Measurements from ENCODE around the gene KIF7.

The KIF7 gene

GRCh38 chr15:89648106-89649012 lies 6.9 kb downstream of the KIF7 start:
- DNase-seq: no peak

- peak; percentile 88 for DNase-seq
Observed at GRCh38 chr15:89647191-89647851, 7.9 kb downstream of the KIF7 start.

- DNase-seq: no peak
Observed at GRCh38 chr15:89646416-89647141, 8.7 kb downstream of the KIF7 start.

GRCh38 chr15:89645680-89646079 lies 9.6 kb downstream of the KIF7 start:
- DNase-seq: no peak

GRCh38 chr15:89642106-89642505 lies 13.2 kb downstream of the KIF7 start:
- no peak for DNase-seq

- no peak for DNase-seq
Observed at GRCh38 chr15:89641053-89641452, 14.2 kb downstream of the KIF7 start.

- DNase-seq: peak; percentile 17
Observed at GRCh38 chr15:89640245-89640644, 15.0 kb downstream of the KIF7 start.

- DNase-seq: peak; percentile 45
Observed at GRCh38 chr15:89633585-89633984, 21.7 kb downstream of the KIF7 start.

- DNase-seq: peak; percentile 42
Observed at GRCh38 chr15:89632563-89633430, 22.5 kb downstream of the KIF7 start.

GRCh38 chr15:89631902-89632264 lies 23.4 kb downstream of the KIF7 start:
- DNase-seq: peak; percentile 33

GRCh38 chr15:89630974-89631901 lies 24.0 kb downstream of the KIF7 start:
- peak; percentile 54 for DNase-seq

- peak; percentile 42 for DNase-seq
Observed at GRCh38 chr15:89630260-89630659, 25.0 kb downstream of the KIF7 start.

- no peak for DNase-seq
Observed at GRCh38 chr15:89629829-89630228, 25.4 kb downstream of the KIF7 start.

GRCh38 chr15:89628806-89629715 lies 26.2 kb downstream of the KIF7 start:
- peak; percentile 41 for DNase-seq

- peak; percentile 46 for DNase-seq
Observed at GRCh38 chr15:89628301-89628700, 27.0 kb downstream of the KIF7 start.

GRCh38 chr15:89627256-89627970 lies 27.9 kb downstream of the KIF7 start:
- peak; percentile 32 for DNase-seq

- no peak for DNase-seq
Observed at GRCh38 chr15:89625716-89626115, 29.6 kb downstream of the KIF7 start.

- no peak for DNase-seq
Observed at GRCh38 chr15:89623165-89623564, 32.1 kb downstream of the KIF7 start.

- DNase-seq: no peak
Observed at GRCh38 chr15:89621547-89621946, 33.7 kb downstream of the KIF7 start.

- DNase-seq: no peak
Observed at GRCh38 chr15:89616228-89616627, 39.0 kb downstream of the KIF7 start.

All from islet precursor cell (in vitro differentiated cells).